HG03460 (cell line): Measurements from ENCODE around the gene PHGDH.

Source experiments
- ATAC-seq: cut with Tn5 transposase; IDR thresholded peaks from one replicate; pipeline ENCODE4 v1.9.1; 2021; ENCODE audit not compliant: unreplicated experiment

Gene PHGDH

GRCh38 chr1:119752592-119752991 is 40.9 kb downstream of the PHGDH start:
- ATAC-seq: no peak

- ATAC-seq: no peak
Measured at GRCh38 chr1:119758584-119758983, 46.9 kb downstream of the PHGDH start.

GRCh38 chr1:119762409-119762808 is 50.7 kb downstream of the PHGDH start:
- ATAC-seq: no peak

- no peak for ATAC-seq
Measured at GRCh38 chr1:119762953-119763352, 51.2 kb downstream of the PHGDH start.

GRCh38 chr1:119764220-119764619 is 52.5 kb downstream of the PHGDH start:
- ATAC-seq: no peak

GRCh38 chr1:119766374-119766794 is 54.6 kb downstream of the PHGDH start:
- no peak for ATAC-seq

GRCh38 chr1:119767486-119767885 is 55.8 kb downstream of the PHGDH start:
- ATAC-seq: no peak

- no peak for ATAC-seq
Measured at GRCh38 chr1:119768778-119769177, 57.0 kb downstream of the PHGDH start, which contains the start of gene HMGCS2. TSS of gene HMGCS2 (minus strand) at chr1:119768905. CDS start at chr1:119768844, 61 bp downstream.

GRCh38 chr1:119771016-119771415 is 59.3 kb downstream of the PHGDH start:
- no peak for ATAC-seq

- no peak for ATAC-seq
Measured at GRCh38 chr1:119771770-119772169, 60.0 kb downstream of the PHGDH start.

GRCh38 chr1:119772298-119772697 is 60.6 kb downstream of the PHGDH start:
- no peak for ATAC-seq

GRCh38 chr1:119773711-119774241 is 62.0 kb downstream of the PHGDH start:
- ATAC-seq: no peak

- no peak for ATAC-seq
Measured at GRCh38 chr1:119774746-119775490, 63.2 kb downstream of the PHGDH start.

- no peak for ATAC-seq
Measured at GRCh38 chr1:119778359-119778758, 66.6 kb downstream of the PHGDH start.

GRCh38 chr1:119778886-119779560 is 67.3 kb downstream of the PHGDH start:
- no peak for ATAC-seq

GRCh38 chr1:119779869-119780356 is 68.2 kb downstream of the PHGDH start:
- ATAC-seq: no peak

GRCh38 chr1:119781434-119782210 is 69.9 kb downstream of the PHGDH start:
- no peak for ATAC-seq

GRCh38 chr1:119782631-119783325 is 71.0 kb downstream of the PHGDH start:
- no peak for ATAC-seq

GRCh38 chr1:119783354-119784185 is 71.8 kb downstream of the PHGDH start:
- ATAC-seq: no peak
